Measurements from ENCODE around the gene SOWAHB.

DNA sequence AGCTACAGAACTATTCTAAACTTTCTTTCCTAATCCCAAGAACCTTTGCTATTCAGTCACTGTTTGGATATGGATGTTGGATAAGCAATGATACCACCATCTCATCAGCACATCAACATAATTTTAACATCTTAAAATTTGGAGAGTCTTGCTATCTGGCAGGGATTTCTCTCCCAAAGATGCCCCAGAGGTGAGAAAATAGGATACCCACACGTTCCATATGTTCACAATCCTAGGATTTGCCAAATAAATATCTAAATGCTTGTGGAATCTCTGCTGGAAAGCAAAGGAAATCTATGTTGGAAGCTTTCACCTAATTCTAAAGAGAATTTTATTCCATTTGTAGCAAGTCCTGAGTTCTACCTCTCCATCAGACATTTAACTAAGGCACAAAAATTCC, 24.4 kb downstream of the SOWAHB start:
- TF ChIP-seq EZH2 (IDR thresholded peaks at IDR 0.05; ENCODE audit: borderline replicate concordance, insufficient read depth, low read length, poor library complexity, severe bottlenecking): no peak
- no peak for TF ChIP-seq EP300 (conservative IDR thresholded peaks at IDR 0.05; ENCODE audit: poor library complexity, severe bottlenecking)
- TF ChIP-seq, protein P1, sequence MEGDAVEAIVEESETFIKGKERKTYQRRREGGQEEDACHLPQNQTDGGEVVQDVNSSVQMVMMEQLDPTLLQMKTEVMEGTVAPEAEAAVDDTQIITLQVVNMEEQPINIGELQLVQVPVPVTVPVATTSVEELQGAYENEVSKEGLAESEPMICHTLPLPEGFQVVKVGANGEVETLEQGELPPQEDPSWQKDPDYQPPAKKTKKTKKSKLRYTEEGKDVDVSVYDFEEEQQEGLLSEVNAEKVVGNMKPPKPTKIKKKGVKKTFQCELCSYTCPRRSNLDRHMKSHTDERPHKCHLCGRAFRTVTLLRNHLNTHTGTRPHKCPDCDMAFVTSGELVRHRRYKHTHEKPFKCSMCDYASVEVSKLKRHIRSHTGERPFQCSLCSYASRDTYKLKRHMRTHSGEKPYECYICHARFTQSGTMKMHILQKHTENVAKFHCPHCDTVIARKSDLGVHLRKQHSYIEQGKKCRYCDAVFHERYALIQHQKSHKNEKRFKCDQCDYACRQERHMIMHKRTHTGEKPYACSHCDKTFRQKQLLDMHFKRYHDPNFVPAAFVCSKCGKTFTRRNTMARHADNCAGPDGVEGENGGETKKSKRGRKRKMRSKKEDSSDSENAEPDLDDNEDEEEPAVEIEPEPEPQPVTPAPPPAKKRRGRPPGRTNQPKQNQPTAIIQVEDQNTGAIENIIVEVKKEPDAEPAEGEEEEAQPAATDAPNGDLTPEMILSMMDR (IDR thresholded peaks at IDR 0.05; ENCODE audit: poor library complexity, severe bottlenecking): no peak
- TF ChIP-seq, protein P2, sequence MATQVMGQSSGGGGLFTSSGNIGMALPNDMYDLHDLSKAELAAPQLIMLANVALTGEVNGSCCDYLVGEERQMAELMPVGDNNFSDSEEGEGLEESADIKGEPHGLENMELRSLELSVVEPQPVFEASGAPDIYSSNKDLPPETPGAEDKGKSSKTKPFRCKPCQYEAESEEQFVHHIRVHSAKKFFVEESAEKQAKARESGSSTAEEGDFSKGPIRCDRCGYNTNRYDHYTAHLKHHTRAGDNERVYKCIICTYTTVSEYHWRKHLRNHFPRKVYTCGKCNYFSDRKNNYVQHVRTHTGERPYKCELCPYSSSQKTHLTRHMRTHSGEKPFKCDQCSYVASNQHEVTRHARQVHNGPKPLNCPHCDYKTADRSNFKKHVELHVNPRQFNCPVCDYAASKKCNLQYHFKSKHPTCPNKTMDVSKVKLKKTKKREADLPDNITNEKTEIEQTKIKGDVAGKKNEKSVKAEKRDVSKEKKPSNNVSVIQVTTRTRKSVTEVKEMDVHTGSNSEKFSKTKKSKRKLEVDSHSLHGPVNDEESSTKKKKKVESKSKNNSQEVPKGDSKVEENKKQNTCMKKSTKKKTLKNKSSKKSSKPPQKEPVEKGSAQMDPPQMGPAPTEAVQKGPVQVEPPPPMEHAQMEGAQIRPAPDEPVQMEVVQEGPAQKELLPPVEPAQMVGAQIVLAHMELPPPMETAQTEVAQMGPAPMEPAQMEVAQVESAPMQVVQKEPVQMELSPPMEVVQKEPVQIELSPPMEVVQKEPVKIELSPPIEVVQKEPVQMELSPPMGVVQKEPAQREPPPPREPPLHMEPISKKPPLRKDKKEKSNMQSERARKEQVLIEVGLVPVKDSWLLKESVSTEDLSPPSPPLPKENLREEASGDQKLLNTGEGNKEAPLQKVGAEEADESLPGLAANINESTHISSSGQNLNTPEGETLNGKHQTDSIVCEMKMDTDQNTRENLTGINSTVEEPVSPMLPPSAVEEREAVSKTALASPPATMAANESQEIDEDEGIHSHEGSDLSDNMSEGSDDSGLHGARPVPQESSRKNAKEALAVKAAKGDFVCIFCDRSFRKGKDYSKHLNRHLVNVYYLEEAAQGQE (IDR thresholded peaks at IDR 0.05; ENCODE audit: borderline replicate concordance): no peak
